Measurements from ENCODE around the gene PCBD1. TPM values are rescaled to one million over a fixed set of nuclear protein-coding genes. Genes with fewer than 3 reads are reported as not detected.

PCBD1 gene
- total RNA-seq, 4 donors from 2014 or later: 15.9 to 37.3 (median 21.3) TPM

DNA sequence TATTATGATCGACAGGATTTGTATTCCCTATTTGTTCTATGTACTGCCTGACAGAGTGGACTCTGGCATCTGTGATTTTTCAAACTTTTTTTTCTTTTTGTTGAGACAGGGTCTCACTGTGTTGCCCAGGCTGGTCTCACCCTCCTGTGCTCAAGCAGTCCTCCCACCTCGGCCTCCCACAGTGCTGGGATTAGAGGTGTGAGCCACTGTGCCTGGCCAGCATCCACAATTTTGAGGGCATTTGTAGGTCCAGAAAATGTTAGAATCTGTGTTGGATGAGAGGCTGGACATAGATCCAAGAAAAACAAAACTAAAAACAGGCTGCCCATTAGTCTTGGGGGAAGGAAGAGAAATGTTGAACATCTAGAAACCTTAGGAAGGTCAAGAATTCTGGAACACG, 38.3 kb downstream of the PCBD1 start:
- H3K4me3 ChIP-seq (ENCODE audit: low read depth, poor library complexity, severe bottlenecking): no peak overlapping the region
- 79 to 83% methylated on average over 3 of the region's 3 CpGs for WGBS, 2 donors
- TF ChIP-seq, protein P1, sequence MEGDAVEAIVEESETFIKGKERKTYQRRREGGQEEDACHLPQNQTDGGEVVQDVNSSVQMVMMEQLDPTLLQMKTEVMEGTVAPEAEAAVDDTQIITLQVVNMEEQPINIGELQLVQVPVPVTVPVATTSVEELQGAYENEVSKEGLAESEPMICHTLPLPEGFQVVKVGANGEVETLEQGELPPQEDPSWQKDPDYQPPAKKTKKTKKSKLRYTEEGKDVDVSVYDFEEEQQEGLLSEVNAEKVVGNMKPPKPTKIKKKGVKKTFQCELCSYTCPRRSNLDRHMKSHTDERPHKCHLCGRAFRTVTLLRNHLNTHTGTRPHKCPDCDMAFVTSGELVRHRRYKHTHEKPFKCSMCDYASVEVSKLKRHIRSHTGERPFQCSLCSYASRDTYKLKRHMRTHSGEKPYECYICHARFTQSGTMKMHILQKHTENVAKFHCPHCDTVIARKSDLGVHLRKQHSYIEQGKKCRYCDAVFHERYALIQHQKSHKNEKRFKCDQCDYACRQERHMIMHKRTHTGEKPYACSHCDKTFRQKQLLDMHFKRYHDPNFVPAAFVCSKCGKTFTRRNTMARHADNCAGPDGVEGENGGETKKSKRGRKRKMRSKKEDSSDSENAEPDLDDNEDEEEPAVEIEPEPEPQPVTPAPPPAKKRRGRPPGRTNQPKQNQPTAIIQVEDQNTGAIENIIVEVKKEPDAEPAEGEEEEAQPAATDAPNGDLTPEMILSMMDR (IDR thresholded peaks at IDR 0.05): no peak
- no peak for TF ChIP-seq POLR2A (IDR thresholded peaks at IDR 0.05)
- no peak for DNase-seq (ENCODE audit: low spot score in 2 of 2)
- intact Hi-C loops (cut with DNase I; ENCODE audit: low total_unique reads): no loop called here

GRCh38 chr10:70849582-70850016, 38.8 kb downstream of the PCBD1 start:
- intact Hi-C loops (cut with DNase I; ENCODE audit: low total_unique reads): no loop called here
- DNase-seq (ENCODE audit: low spot score in 2 of 2): no peak

GRCh38 chr10:70847659-70848360, 40.6 kb downstream of the PCBD1 start:
- intact Hi-C loops (cut with DNase I; ENCODE audit: low total_unique reads): no loop called here
- 79 to 100% methylated on average over 1 of the region's 1 CpG for WGBS, 2 donors
- no peak overlapping the region for H3K4me3 ChIP-seq (ENCODE audit: low read depth, poor library complexity, severe bottlenecking)
- no peak for TF ChIP-seq POLR2A (IDR thresholded peaks at IDR 0.05)
- TF ChIP-seq, protein P1 (IDR thresholded peaks at IDR 0.05): no peak
- no peak for DNase-seq (ENCODE audit: low spot score in 2 of 2)

More at GRCh38 chr10:70849582-70850016, 38.8 kb downstream of the PCBD1 start:
- TF ChIP-seq, protein P1 (IDR thresholded peaks at IDR 0.05): no peak
- TF ChIP-seq POLR2A (IDR thresholded peaks at IDR 0.05): no peak
- H3K4me3 ChIP-seq (ENCODE audit: low read depth, poor library complexity, severe bottlenecking): no peak overlapping the region
- WGBS, 2 donors: 35 to 41% methylated on average over 2 of the region's 2 CpGs

DNA sequence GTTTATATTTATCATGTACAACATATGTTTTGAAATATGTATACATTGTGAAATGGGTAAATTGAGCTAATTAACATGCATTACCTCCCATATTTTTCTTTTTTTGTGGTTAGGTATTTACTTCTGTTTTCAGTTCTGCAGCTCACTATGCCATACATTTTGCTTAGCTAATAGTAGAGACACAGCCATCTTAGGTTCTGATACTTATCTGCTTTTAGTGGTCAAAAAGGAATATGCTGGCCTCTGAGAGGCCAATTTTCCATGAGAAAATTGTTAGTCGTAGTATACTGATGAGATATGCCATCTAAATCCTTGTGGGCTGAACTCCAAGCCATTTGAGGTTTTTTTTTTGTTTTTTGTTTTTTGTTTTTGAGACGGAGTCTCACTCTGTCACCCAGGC, 41.6 kb downstream of the PCBD1 start:
- no peak for DNase-seq (ENCODE audit: low spot score in 2 of 2)
- H3K4me3 ChIP-seq (ENCODE audit: low read depth, poor library complexity, severe bottlenecking): no peak overlapping the region
- intact Hi-C loops (cut with DNase I; ENCODE audit: low total_unique reads): no loop called here
- WGBS, 2 donors: 86 to 90% methylated on average over 2 of the region's 2 CpGs
- TF ChIP-seq POLR2A (IDR thresholded peaks at IDR 0.05): no peak
- TF ChIP-seq, protein P1 (IDR thresholded peaks at IDR 0.05): no peak

DNA sequence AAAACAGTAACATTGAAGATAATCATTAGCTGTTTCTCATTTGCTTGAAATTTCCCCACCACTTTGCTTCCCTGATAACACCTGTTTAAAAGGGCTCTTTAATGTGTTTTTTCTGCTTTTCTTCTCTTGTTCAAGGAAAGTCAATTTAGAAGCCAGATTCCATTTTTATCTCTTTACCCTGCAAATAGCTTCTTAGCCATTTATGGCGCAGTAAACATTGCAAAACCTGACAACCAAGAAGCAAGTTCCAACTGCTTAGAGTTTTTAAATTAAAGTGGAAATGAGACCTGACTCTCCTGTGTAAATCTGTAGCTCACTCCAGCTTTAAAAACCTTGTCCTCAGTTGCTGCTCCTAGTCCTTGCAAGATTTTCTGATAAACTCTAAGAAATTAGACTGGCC, 42.5 kb downstream of the PCBD1 start:
- 81 to 86% methylated on average over 1 of the region's 1 CpG for WGBS, 2 donors
- TF ChIP-seq, protein P1 (IDR thresholded peaks at IDR 0.05): no peak
- no peak for TF ChIP-seq POLR2A (IDR thresholded peaks at IDR 0.05)
- no peak for DNase-seq (ENCODE audit: low spot score in 2 of 2)
- no peak overlapping the region for H3K4me3 ChIP-seq (ENCODE audit: low read depth, poor library complexity, severe bottlenecking)
- intact Hi-C loops (cut with DNase I; ENCODE audit: low total_unique reads): no loop called here

GRCh38 chr10:70845256-70845655, 43.1 kb downstream of the PCBD1 start:
- intact Hi-C loops (cut with DNase I; ENCODE audit: low total_unique reads): no loop called here
- H3K4me3 ChIP-seq (ENCODE audit: low read depth, poor library complexity, severe bottlenecking): no peak overlapping the region
- no peak for DNase-seq (ENCODE audit: low spot score in 2 of 2)
- WGBS, 2 donors: 88 to 89% methylated on average over 2 of the region's 2 CpGs
- TF ChIP-seq, protein P1 (IDR thresholded peaks at IDR 0.05): no peak
- TF ChIP-seq POLR2A (IDR thresholded peaks at IDR 0.05): no peak

Data from lower leg skin (tissue), 4 donors.